Astrocyte of the spinal cord (primary cell): ENCODE measurements around the gene ROS1.
"Not testable (repeated sequence)": the region's sequence is repeated elsewhere in the genome, so short reads cannot be mapped to it uniquely, and the experiment has no call there.

ENCODE experiments used
- DNase-seq: peaks from one replicate; pipeline ENCODE4 v3.0.0; 2011; ENCODE audit warnings: low read depth, low spot score
- H3K4me3 ChIP-seq: 2 replicates; pipeline ENCODE4 v1.5.1; 2011; ENCODE audit warnings: low read depth, mild to moderate bottlenecking, low read length, moderate library complexity
- CTCF ChIP-seq: IDR thresholded peaks from 2 replicates; pipeline ENCODE4 v1.5.1; 2012; ENCODE audit warnings: low read depth, mild to moderate bottlenecking, low read length, inconsistent platforms
- in situ Hi-C: cut with HindIII; loops from 2 replicates; pipeline ENCODE4 v1.10.0; 2017; ENCODE audit warnings: low sequenced_read_pairs

ROS1 gene

GRCh38 chr6:117425431-117426153, at the start of gene ROS1:
TSS of gene ROS1 (minus strand) at chr6:117425942. CDS start at chr6:117425656, 286 bp downstream.
- no peak for TF ChIP-seq CTCF
- no peak for DNase-seq
- no peak within 1 kb of the TSS for H3K4me3 ChIP-seq
- in situ Hi-C loops = no loop called here

- DNase-seq = no peak
- in situ Hi-C loops = no loop called here
- TF ChIP-seq CTCF = no peak
- H3K4me3 ChIP-seq = no peak overlapping the region
Observed at GRCh38 chr6:117473401-117473800, 47.7 kb upstream of the ROS1 start.

GRCh38 chr6:117472667-117473066, 46.9 kb upstream of the ROS1 start:
- H3K4me3 ChIP-seq = no peak overlapping the region
- in situ Hi-C loops = no loop called here
- no peak for DNase-seq
- no peak for TF ChIP-seq CTCF

GRCh38 chr6:117469791-117470190, 44.0 kb upstream of the ROS1 start:
- DNase-seq = no peak
- no peak overlapping the region for H3K4me3 ChIP-seq
- in situ Hi-C loops = no loop called here
- TF ChIP-seq CTCF = no peak

GRCh38 chr6:117469356-117469755, 43.6 kb upstream of the ROS1 start:
- no peak for TF ChIP-seq CTCF
- in situ Hi-C loops = no loop called here
- no peak overlapping the region for H3K4me3 ChIP-seq
- no peak for DNase-seq

GRCh38 chr6:117468527-117468926, 42.8 kb upstream of the ROS1 start:
- in situ Hi-C loops, H3K4me3 ChIP-seq, DNase-seq: not testable (repeated sequence)

- DNase-seq = no peak
- in situ Hi-C loops = no loop called here
- no peak for TF ChIP-seq CTCF
- H3K4me3 ChIP-seq = no peak overlapping the region
Observed at GRCh38 chr6:117467876-117468275, 42.1 kb upstream of the ROS1 start.
